Mucosa of rectum (tissue), 2 donors: ENCODE measurements around the gene SLC16A3.

Experiments
- H3K27ac ChIP-seq, 2 donors: one replicate each; pipeline ENCODE4 v1.7.0; 2013; ENCODE audit warnings: inconsistent platforms in 2 of 2, low read depth in 2 of 2, low read length in 2 of 2
- H3K27me3 ChIP-seq, 2 donors: one replicate each; pipeline ENCODE4 v1.7.0; 2013; ENCODE audit warnings: low read length in 2 of 2; ENCODE audit not compliant: control insufficient read depth in 2 of 2, insufficient read depth in 2 of 2
- H3K36me3 ChIP-seq, 2 donors: one replicate each; pipeline ENCODE4 v1.7.0; 2013; ENCODE audit warnings: low read length in 2 of 2; ENCODE audit not compliant: control insufficient read depth in 2 of 2, insufficient read depth in 2 of 2
- H3K4me1 ChIP-seq, 2 donors: one replicate each; pipeline ENCODE4 v1.7.0; 2013; ENCODE audit warnings: low read length in 2 of 2, mild to moderate bottlenecking in 1 of 2; ENCODE audit not compliant: control insufficient read depth in 2 of 2, insufficient read depth in 2 of 2
- H3K4me3 ChIP-seq, 2 donors: one replicate each; pipeline ENCODE4 v1.7.0; 2013; ENCODE audit warnings: low read length in 2 of 2
- H3K9ac ChIP-seq, 2 donors: one replicate each; pipeline ENCODE4 v1.7.0; 2013; ENCODE audit warnings: low read length in 2 of 2, low read depth in 1 of 2, mild to moderate bottlenecking in 1 of 2
- H3K9me3 ChIP-seq, 2 donors: one replicate each; pipeline ENCODE4 v1.7.0; 2013; ENCODE audit warnings: low read length in 2 of 2; ENCODE audit not compliant: control insufficient read depth in 2 of 2
- donor health status: healthy.
- donor health status: Normal muscosa, but diverticular disease.

Gene SLC16A3

DNA sequence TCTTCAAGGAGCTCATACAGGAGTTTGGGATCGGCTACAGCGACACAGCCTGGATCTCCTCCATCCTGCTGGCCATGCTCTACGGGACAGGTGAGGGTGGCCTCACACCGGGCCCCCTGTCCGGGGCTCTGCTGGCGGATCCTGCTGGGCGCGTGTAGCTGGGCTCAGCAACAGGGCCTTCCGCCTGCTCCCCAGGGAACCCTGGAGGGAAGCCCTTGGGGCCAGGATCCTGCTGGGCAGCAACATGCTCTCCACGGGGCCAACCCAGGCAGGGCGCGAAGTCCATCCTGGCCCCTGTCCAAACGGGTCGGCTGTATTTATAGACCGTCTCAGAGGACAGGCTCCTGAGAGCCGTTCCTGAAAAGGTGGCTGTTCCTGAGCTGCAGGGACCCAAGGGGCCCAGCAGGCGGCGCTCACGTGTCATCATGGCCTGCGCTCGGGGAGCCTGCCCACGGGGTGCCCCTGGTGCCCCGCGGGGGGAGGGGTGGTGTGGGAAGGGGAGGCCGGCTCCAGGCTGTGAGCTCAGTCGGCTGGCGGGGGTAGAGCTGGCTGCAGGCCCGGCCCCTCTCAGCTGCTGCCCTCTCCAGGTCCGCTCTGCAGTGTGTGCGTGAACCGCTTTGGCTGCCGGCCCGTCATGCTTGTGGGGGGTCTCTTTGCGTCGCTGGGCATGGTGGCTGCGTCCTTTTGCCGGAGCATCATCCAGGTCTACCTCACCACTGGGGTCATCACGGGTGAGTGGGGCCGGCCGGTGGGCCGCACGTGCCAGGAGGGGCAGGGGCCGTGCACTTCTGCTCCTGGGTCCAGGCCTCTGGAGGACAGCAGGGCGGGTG is 7.5 kb downstream of the SLC16A3 start:
- Histone ChIP-seq H3K9ac (peak overlapping the region in 1 of 2 donors; percentile 39), H3K4me1 (peaks cover 47 to 71% of the 10 kb centered on the region in 2 donors), H3K9me3 (no peaks in the 10 kb centered on the region), H3K27ac (peak overlapping the region in 1 of 2 donors; percentile 2), H3K4me3 (no peak overlapping the region), H3K27me3 (no peaks in the 10 kb centered on the region), H3K36me3 (peaks cover 12 to 24% of the 10 kb centered on the region in 2 donors)

GRCh38 chr17:82237083-82237745 is 8.4 kb downstream of the SLC16A3 start:
- H3K27ac ChIP-seq, result no peak overlapping the region
- H3K4me1 ChIP-seq, result peaks cover 51 to 70% of the 10 kb centered on the region in 2 donors
- H3K9me3 ChIP-seq, result no peaks in the 10 kb centered on the region
- H3K4me3 ChIP-seq, result no peak overlapping the region
- H3K36me3 ChIP-seq, result peaks cover 18 to 25% of the 10 kb centered on the region in 2 donors
- no peaks in the 10 kb centered on the region for H3K27me3 ChIP-seq
- no peak overlapping the region for H3K9ac ChIP-seq

- Histone ChIP-seq H3K27ac (peak overlapping the region; percentile 65 to 72), H3K4me3 (peak overlapping the region in 1 of 2 donors; percentile 34), H3K27me3 (no peaks in the 10 kb centered on the region), H3K9ac (peak overlapping the region in 1 of 2 donors; percentile 55), H3K36me3 (peaks cover 24 to 30% of the 10 kb centered on the region in 2 donors), H3K9me3 (no peaks in the 10 kb centered on the region), H3K4me1 (peaks cover 54 to 72% of the 10 kb centered on the region in 2 donors)
Measured at GRCh38 chr17:82237746-82238471, 9.1 kb downstream of the SLC16A3 start.

DNA sequence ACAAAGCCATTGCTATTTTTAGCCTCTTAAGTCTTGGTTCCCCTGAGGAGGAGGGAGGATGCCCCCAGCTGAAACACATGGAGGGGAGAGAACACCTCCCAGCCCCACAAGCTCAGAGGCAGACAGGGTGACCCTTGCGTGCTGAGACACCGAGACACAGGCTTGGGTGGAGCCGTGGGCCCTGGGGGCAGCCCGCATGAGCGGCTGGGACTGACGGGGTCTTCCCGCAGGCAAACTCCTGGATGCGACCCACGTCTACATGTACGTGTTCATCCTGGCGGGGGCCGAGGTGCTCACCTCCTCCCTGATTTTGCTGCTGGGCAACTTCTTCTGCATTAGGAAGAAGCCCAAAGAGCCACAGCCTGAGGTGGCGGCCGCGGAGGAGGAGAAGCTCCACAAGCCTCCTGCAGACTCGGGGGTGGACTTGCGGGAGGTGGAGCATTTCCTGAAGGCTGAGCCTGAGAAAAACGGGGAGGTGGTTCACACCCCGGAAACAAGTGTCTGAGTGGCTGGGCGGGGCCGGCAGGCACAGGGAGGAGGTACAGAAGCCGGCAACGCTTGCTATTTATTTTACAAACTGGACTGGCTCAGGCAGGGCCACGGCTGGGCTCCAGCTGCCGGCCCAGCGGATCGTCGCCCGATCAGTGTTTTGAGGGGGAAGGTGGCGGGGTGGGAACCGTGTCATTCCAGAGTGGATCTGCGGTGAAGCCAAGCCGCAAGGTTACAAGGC is 9.8 kb downstream of the SLC16A3 start:
- Histone ChIP-seq H3K36me3 (peaks cover 31 to 37% of the 10 kb centered on the region in 2 donors), H3K9ac (peak overlapping the region; percentile 14 to 55)

DNA sequence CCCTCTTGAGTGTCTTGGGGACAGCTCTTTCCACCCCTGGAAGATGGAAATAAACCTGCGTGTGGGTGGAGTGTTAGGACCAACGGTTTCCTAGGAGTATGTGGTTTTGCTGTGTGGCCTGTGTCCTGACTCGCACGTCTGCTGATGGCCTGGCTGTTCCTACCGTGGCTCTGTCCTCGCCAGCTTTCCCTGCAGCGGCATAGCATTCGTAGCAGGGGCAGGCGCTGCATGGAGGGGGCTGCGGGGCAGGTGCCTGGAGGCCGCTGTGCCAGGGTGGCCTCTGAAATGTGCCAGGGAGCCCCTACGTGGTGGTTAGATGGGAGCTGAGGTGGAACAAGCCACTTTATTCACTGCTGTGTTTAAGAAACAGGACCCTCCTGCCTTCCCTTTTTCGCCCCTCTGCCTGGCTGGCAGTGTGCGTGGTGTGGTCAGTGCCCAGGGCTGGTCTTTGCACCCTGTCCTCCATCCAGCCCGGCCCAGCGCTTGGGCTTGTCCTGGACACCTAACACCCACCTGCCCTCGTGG is 10.6 kb downstream of the SLC16A3 start:
- Histone ChIP-seq H3K4me3 (no peak overlapping the region), H3K27ac (peak overlapping the region in 1 of 2 donors; percentile 38), H3K9me3 (no peaks in the 10 kb centered on the region), H3K27me3 (no peaks in the 10 kb centered on the region), H3K9ac (no peak overlapping the region), H3K4me1 (peaks cover 61 to 77% of the 10 kb centered on the region in 2 donors), H3K36me3 (peaks cover 39 to 45% of the 10 kb centered on the region in 2 donors)

More for the DNA sequence above, 9.8 kb downstream of the SLC16A3 start:
- H3K27me3 ChIP-seq, result no peaks in the 10 kb centered on the region
- peaks cover 59 to 74% of the 10 kb centered on the region in 2 donors for H3K4me1 ChIP-seq
- peak overlapping the region; percentile 65 to 72 for H3K27ac ChIP-seq
- peak overlapping the region; percentile 34 to 52 for H3K4me3 ChIP-seq
- no peaks in the 10 kb centered on the region for H3K9me3 ChIP-seq

GRCh38 chr17:82239926-82240505 is 11.2 kb downstream of the SLC16A3 start:
- Histone ChIP-seq H3K4me3 (no peak overlapping the region), H3K27me3 (no peaks in the 10 kb centered on the region), H3K27ac (peak overlapping the region in 1 of 2 donors; percentile 63), H3K36me3 (peaks cover 45 to 50% of the 10 kb centered on the region in 2 donors), H3K9me3 (no peaks in the 10 kb centered on the region), H3K4me1 (peaks cover 60 to 77% of the 10 kb centered on the region in 2 donors), H3K9ac (no peak overlapping the region)

GRCh38 chr17:82240506-82241182 is 11.8 kb downstream of the SLC16A3 start:
- H3K4me3 ChIP-seq, result no peak overlapping the region
- peaks cover 57 to 76% of the 10 kb centered on the region in 2 donors for H3K4me1 ChIP-seq
- H3K9me3 ChIP-seq, result no peaks in the 10 kb centered on the region
- H3K27me3 ChIP-seq, result no peaks in the 10 kb centered on the region
- H3K27ac ChIP-seq, result peak overlapping the region in 1 of 2 donors; percentile 63
- H3K9ac ChIP-seq, result peak overlapping the region in 1 of 2 donors; percentile 18
- peaks cover 51 to 57% of the 10 kb centered on the region in 2 donors for H3K36me3 ChIP-seq

- Histone ChIP-seq H3K27me3 (no peaks in the 10 kb centered on the region), H3K4me1 (peaks cover 52 to 74% of the 10 kb centered on the region in 2 donors), H3K4me3 (no peak overlapping the region), H3K9me3 (no peaks in the 10 kb centered on the region), H3K27ac (peak overlapping the region; percentile 60 to 63), H3K36me3 (peaks cover 56 to 64% of the 10 kb centered on the region in 2 donors), H3K9ac (peak overlapping the region; percentile 6 to 45)
Measured at GRCh38 chr17:82241183-82241925, 12.5 kb downstream of the SLC16A3 start.
